ENCODE results near the gene AOPEP.

DNA sequence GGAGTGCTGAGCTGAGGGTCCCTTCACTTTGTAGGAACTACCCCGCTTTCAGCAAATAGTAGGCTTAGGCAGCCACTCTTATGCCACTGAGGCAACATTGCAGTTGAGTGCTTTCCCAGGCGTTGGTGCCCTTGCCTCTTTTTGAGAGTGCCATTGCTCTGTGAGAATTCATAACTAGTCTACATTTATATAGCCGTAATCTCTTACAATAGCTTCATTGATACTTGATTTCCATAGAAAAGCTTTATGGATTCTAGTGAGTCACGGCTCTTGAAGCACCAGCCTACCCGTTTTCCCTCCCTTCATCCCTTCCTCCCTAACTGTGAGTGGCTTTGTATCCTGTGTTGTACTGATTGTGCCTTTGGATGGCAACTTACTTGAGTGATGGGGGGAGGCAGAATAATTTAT lies 283.9 kb downstream of the AOPEP start:
- TF ChIP-seq, protein P1, sequence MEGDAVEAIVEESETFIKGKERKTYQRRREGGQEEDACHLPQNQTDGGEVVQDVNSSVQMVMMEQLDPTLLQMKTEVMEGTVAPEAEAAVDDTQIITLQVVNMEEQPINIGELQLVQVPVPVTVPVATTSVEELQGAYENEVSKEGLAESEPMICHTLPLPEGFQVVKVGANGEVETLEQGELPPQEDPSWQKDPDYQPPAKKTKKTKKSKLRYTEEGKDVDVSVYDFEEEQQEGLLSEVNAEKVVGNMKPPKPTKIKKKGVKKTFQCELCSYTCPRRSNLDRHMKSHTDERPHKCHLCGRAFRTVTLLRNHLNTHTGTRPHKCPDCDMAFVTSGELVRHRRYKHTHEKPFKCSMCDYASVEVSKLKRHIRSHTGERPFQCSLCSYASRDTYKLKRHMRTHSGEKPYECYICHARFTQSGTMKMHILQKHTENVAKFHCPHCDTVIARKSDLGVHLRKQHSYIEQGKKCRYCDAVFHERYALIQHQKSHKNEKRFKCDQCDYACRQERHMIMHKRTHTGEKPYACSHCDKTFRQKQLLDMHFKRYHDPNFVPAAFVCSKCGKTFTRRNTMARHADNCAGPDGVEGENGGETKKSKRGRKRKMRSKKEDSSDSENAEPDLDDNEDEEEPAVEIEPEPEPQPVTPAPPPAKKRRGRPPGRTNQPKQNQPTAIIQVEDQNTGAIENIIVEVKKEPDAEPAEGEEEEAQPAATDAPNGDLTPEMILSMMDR (IDR thresholded peaks at IDR 0.05; ENCODE audit: low read length): no peak
- TF ChIP-seq EZH2 (IDR thresholded peaks at IDR 0.05; ENCODE audit: borderline replicate concordance, low read length): no peak

Data from OCI-LY1 (cell line).